Heart right ventricle (tissue), 16 donors: ENCODE data around the gene UGT2A3. TPM values are rescaled to one million over a fixed set of nuclear protein-coding genes. Genes with fewer than 3 reads are reported as not detected.

Experiments used
- ATAC-seq, 8 donors: fragments of 200-7000 bp; cut with Tn5 transposase; one replicate each; pipeline ENCODE4 v1.9.1; 2020; ENCODE audit warnings: mild to moderate bottlenecking in 8 of 8, moderate library complexity in 8 of 8, moderate number of reproducible peaks in 1 of 8
- DNase-seq, 2 donors: peaks; one replicate each; pipeline ENCODE4 v3.0.0-alpha.2; 2020
- H3K27ac ChIP-seq, 10 donors: fragments of 200-600 bp; sonication (generic) in 2 of 10; one replicate each; pipeline versions ENCODE4 v1.5.0 to v1.8.0; 2020 to 2022; ENCODE audit warnings: mild to moderate bottlenecking in 3 of 10
- H3K27me3 ChIP-seq, 7 donors: fragments of 200-600 bp; one replicate each; pipeline ENCODE4 v1.8.0; 2021 to 2022; ENCODE audit warnings: mild to moderate bottlenecking in 2 of 7
- H3K36me3 ChIP-seq, 9 donors: fragments of 200-600 bp; sonication (generic) in 1 of 9; one replicate each; pipeline versions ENCODE4 v1.5.0 to v1.8.0; 2020 to 2022; ENCODE audit warnings: mild to moderate bottlenecking in 2 of 9
- H3K4me1 ChIP-seq, 9 donors: fragments of 200-600 bp; sonication (generic) in 1 of 9; one replicate each; pipeline versions ENCODE4 v1.5.0 to v1.8.0; 2020 to 2022; ENCODE audit warnings: mild to moderate bottlenecking in 4 of 9
- H3K4me3 ChIP-seq, 10 donors: fragments of 200-600 bp; sonication (generic) in 2 of 10; one replicate each; pipeline versions ENCODE4 v1.5.0 to v1.8.0; 2020 to 2022; ENCODE audit warnings: mild to moderate bottlenecking in 7 of 10, moderate library complexity in 2 of 10
- H3K9me3 ChIP-seq, 11 donors: fragments of 200-600 bp in 10 of 11; sonication (generic) in 2 of 11; one replicate each; pipeline versions ENCODE4 v1.5.0 to v1.8.0; 2013 to 2022; ENCODE audit warnings: mild to moderate bottlenecking in 2 of 11, control low read depth in 1 of 11, moderate library complexity in 1 of 11
- WGBS, 2 donors: extraction: QIAGEN DNeasy Blood & Tissue Kit; methylation state at CpG; one replicate each; pipeline ENCODE4 v1.1.7; 2013; ENCODE audit warnings: inconsistent platforms in 1 of 2; 5-methylcytosine and 5-hydroxymethylcytosine counted together
- intact Hi-C, 10 donors: fragments of 100-400 bp; cut with DNase I; formaldehyde crosslinking; loops; one replicate each; pipeline versions ENCODE4 v1.11.1 to v1.14.2; 2022
- long read RNA-seq, 3 donors: library from polyadenylated mRNA; unstranded; transcript quantifications; one replicate each; pipeline ENCODE4 v2.0.0, GENCODE V29; 2020 to 2021
- polyA plus RNA-seq, 2 donors: library from polyadenylated mRNA; stranded (reverse); fragments of 200-250 nt; gene quantifications; one replicate each; pipeline ENCODE4 v1.2.3, GENCODE V29; 2013
- total RNA-seq, 10 donors: library from RNA; stranded (reverse); fragmentation: NEBNext Ultra II Directional in 3 of 10; extraction: Animal tissue kit (Norgen Biotek cat#: 25700) in 3 of 10; gene quantifications; one replicate each; pipeline versions ENCODE4 v1.2.1 to v1.2.4, GENCODE V29; 2021 to 2023
- TF ChIP-seq, protein P1 (sequence below), 9 donors: fragments of 200-600 bp; sonication (generic) in 2 of 9; IDR thresholded peaks; one replicate each; pipeline versions ENCODE4 v1.5.0 to v1.8.0; 2021 to 2022; ENCODE audit warnings: antibody characterized with exemption in 9 of 9, mild to moderate bottlenecking in 5 of 9, moderate library complexity in 1 of 9
- donor health status: Arrhythmogenic right ventricular cardiomyopathy.
- donor health status: ischemic (EF 13 %, LVEDD 7.1; RV severe dilation, severe dysfunction).
- donor health status: healthy with polysubstance abuse.
- donor health status: DM: no; HTN: yes; CAD: no.
- donor health status: DM: no; HTN: no; CAD: no.
- donor health status: ischemic (EF 25% LVEDD 6.9; RV normal size, moderate dysfunction).
- donor health status: ischemic (EF 25% LVEDD 5.7; RV mildly dilated, moderate dysfunction).
- donor health status: healthy.
- donor health status: DM: yes; HTN: yes; CAD: no.
- donor health status: Ischemic cardiomyopathy.
- donor health status: ischemic (EF 35%, LVEDD 5.7; RV mildly dilated, moderate dysfunction).
- donor health status: nonischemic (EF 11% LVEDD 7.7; RV severe dilation, severe dysfunction).
- donor health status: DM: yes; HTN: yes; CAD: no.
- donor health status: PGD.
- donor health status: ischemic (EF 29% LVEDD 5.4; RV normal size, mild dysfunction).
- donor health status: nonischemic (EF 23%, LVEDD 6.1; RV moderate dilation, normal function).

Gene UGT2A3
- total RNA-seq = not detected
- not detected for polyA plus RNA-seq
- long read RNA-seq, donor 1 = 0 reads
- long read RNA-seq, donor 2 = 0 reads
- long read RNA-seq, donor 3 = 0 reads

- Histone ChIP-seq H3K4me1 (no peaks in the 10 kb centered on the region), H3K9me3 (peaks cover 0 to 9% (median 0%) of the 10 kb centered on the region in 11 donors), H3K4me3 (no peak within 1 kb of the TSS), H3K36me3 (no peaks in the 10 kb centered on the region), H3K27me3 (no peaks in the 10 kb centered on the region), H3K27ac (no peak within 1 kb of the TSS)
- DNase-seq = no peak
- intact Hi-C loops = no loop called here
- no peak for ATAC-seq
- TF ChIP-seq, protein P1, sequence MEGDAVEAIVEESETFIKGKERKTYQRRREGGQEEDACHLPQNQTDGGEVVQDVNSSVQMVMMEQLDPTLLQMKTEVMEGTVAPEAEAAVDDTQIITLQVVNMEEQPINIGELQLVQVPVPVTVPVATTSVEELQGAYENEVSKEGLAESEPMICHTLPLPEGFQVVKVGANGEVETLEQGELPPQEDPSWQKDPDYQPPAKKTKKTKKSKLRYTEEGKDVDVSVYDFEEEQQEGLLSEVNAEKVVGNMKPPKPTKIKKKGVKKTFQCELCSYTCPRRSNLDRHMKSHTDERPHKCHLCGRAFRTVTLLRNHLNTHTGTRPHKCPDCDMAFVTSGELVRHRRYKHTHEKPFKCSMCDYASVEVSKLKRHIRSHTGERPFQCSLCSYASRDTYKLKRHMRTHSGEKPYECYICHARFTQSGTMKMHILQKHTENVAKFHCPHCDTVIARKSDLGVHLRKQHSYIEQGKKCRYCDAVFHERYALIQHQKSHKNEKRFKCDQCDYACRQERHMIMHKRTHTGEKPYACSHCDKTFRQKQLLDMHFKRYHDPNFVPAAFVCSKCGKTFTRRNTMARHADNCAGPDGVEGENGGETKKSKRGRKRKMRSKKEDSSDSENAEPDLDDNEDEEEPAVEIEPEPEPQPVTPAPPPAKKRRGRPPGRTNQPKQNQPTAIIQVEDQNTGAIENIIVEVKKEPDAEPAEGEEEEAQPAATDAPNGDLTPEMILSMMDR (IDR thresholded peaks at IDR 0.05) = no peak
- WGBS, 2 donors = 62 to 68% methylated on average over 5 of the region's 5 CpGs
These were observed at the start of gene UGT2A3 for GRCh38 chr4:68951078-68951805. Gene UGT2A3, minus strand, starts transcription at chr4:68951804. Its CDS starts 44 bp downstream, at chr4:68951760.

- 80 to 86% methylated on average over 3 of the region's 3 CpGs for WGBS, 2 donors
- Histone ChIP-seq H3K27ac (no peak overlapping the region), H3K4me1 (no peaks in the 10 kb centered on the region), H3K9me3 (peaks cover 0 to 9% (median 0%) of the 10 kb centered on the region in 11 donors), H3K4me3 (no peak overlapping the region), H3K36me3 (no peaks in the 10 kb centered on the region), H3K27me3 (no peaks in the 10 kb centered on the region)
- no peak for DNase-seq
- intact Hi-C loops = no loop called here
- TF ChIP-seq, protein P1 (IDR thresholded peaks at IDR 0.05) = no peak
- ATAC-seq = no peak
These were observed 45.4 kb upstream of the UGT2A3 start for GRCh38 chr4:68997040-68997439.

DNA sequence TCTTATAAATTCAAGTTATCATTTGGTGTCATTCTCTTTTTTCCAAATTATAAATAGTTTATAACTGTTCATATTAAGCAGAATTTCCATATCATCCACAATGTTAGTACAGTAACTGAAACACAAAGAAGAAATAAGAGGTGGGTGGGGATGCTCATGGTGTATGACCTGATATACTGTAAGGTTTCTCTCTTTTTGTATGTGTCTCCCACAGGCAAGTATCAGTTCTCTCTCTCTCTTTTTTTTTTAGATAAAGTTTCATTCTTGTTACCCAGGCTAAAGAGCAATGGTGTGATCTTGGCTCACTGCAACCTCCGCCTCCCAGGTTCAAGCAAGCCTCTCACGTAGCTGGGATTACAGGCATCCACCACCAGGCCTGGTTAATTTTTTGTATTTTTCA is 43.7 kb upstream of the UGT2A3 start:
- Histone ChIP-seq H3K27ac (no peak overlapping the region), H3K9me3 (peaks cover 0 to 10% (median 0%) of the 10 kb centered on the region in 11 donors), H3K36me3 (no peaks in the 10 kb centered on the region), H3K4me3 (no peak overlapping the region), H3K27me3 (no peaks in the 10 kb centered on the region), H3K4me1 (no peaks in the 10 kb centered on the region)
- DNase-seq (no peak), ATAC-seq (no peak)
- TF ChIP-seq, protein P1 (IDR thresholded peaks at IDR 0.05) = no peak
- intact Hi-C loops = no loop called here
- WGBS, 2 donors = 93 to 94% methylated on average over 2 of the region's 2 CpGs

DNA sequence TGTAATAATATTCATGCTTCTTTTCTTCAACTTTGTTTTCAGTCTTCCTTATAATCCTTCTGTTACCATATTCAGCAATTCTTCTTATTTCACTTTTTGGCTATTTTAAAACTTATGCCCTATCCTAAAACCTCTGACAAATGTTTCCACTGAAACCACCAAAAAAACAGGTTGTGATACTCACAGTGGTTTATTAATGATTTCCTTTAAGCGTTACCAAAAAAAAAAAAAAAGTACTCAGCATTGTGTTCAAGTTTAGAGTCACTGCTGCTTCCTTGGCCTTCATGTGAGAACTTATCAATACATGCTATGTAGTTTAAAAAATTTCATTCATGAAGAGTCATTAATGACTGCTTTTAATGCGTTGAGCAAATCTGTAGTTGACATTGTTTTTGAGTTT is 35.4 kb upstream of the UGT2A3 start:
- no peaks in the 10 kb centered on the region for H3K36me3 ChIP-seq
- H3K4me3 ChIP-seq = no peak overlapping the region
- TF ChIP-seq, protein P1 (IDR thresholded peaks at IDR 0.05) = no peak
- WGBS, 2 donors = 76 to 81% methylated on average over 2 of the region's 2 CpGs
- no peaks in the 10 kb centered on the region for H3K4me1 ChIP-seq
- peaks cover 0 to 7% (median 0%) of the 10 kb centered on the region in 11 donors for H3K9me3 ChIP-seq
- ATAC-seq = no peak
- no peak for DNase-seq
- H3K27ac ChIP-seq = no peak overlapping the region
- intact Hi-C loops = no loop called here
- H3K27me3 ChIP-seq = no peaks in the 10 kb centered on the region
